ACC112 (cell line): ENCODE results near the gene IGF2BP3.
A peak's percentile ranks its signal among the peaks of the same experiment; 100 is the strongest.
"Not testable (repeated sequence)": the region's sequence is repeated elsewhere in the genome, so short reads cannot be mapped to it uniquely, and the experiment has no call there.

ENCODE experiments used
- H2AFZ ChIP-seq: fragments of 200-600 bp; sonication (generic); one replicate; pipeline ENCODE4 v1.6.0; 2017; ENCODE audit warnings: antibody characterized with exemption, low read length; ENCODE audit not compliant: unreplicated experiment
- H3K27ac ChIP-seq: fragments of 200-600 bp; sonication (generic); 2 replicates; pipeline ENCODE4 v1.5.1; 2014; ENCODE audit warnings: low read depth, mild to moderate bottlenecking, antibody characterized with exemption, low read length, moderate library complexity
- H3K27me3 ChIP-seq: fragments of 200-600 bp; sonication (generic); 2 replicates; pipeline ENCODE4 v1.6.1; 2014; ENCODE audit warnings: mild to moderate bottlenecking, antibody characterized with exemption, low read length, moderate library complexity, mixed read lengths; ENCODE audit not compliant: insufficient read depth
- H3K36me3 ChIP-seq: fragments of 200-600 bp; sonication (generic); 2 replicates; pipeline ENCODE4 v1.6.1; 2016; ENCODE audit warnings: mild to moderate bottlenecking, antibody characterized with exemption, low read length, moderate library complexity, mixed read lengths; ENCODE audit not compliant: insufficient read depth
- H3K4me1 ChIP-seq: fragments of 200-600 bp; sonication (generic); one replicate; pipeline ENCODE4 v1.6.1; 2016; ENCODE audit warnings: low read length, mixed read lengths; ENCODE audit not compliant: insufficient read depth, unreplicated experiment, control insufficient read depth
- H3K4me3 ChIP-seq: fragments of 200-600 bp; sonication (generic); 2 replicates; pipeline ENCODE4 v1.5.1; 2014; ENCODE audit warnings: mild to moderate bottlenecking, low read depth, low read length
- H3K79me2 ChIP-seq: fragments of 200-600 bp; sonication (generic); one replicate; pipeline ENCODE4 v1.6.0; 2016; ENCODE audit warnings: low read length; ENCODE audit not compliant: control insufficient read depth, unreplicated experiment, insufficient read depth

Gene IGF2BP3

GRCh38 chr7:23332910-23333612 is 137.2 kb downstream of the IGF2BP3 start:
- H3K36me3 ChIP-seq, result peaks cover 34% of the 10 kb centered on the region
- no peak overlapping the region for H2AFZ ChIP-seq
- H3K27ac ChIP-seq, result peak overlapping the region; percentile 93
- no peaks in the 10 kb centered on the region for H3K27me3 ChIP-seq
- H3K79me2 ChIP-seq, result peaks cover 7% of the 10 kb centered on the region
- H3K4me3 ChIP-seq, result peak overlapping the region; percentile 45
- peaks cover 37% of the 10 kb centered on the region for H3K4me1 ChIP-seq

GRCh38 chr7:23332193-23332592 is 138.1 kb downstream of the IGF2BP3 start:
- Histone ChIP-seq H3K79me2 (peaks cover 5% of the 10 kb centered on the region), H3K4me3 (no peak overlapping the region), H2AFZ (no peak overlapping the region), H3K4me1 (peaks cover 37% of the 10 kb centered on the region), H3K27me3 (no peaks in the 10 kb centered on the region), H3K27ac (peak overlapping the region; percentile 93), H3K36me3 (peaks cover 33% of the 10 kb centered on the region)

- peaks cover 25% of the 10 kb centered on the region for H3K36me3 ChIP-seq
- H3K27ac ChIP-seq, result no peak overlapping the region
- peaks cover 37% of the 10 kb centered on the region for H3K4me1 ChIP-seq
- peaks cover 5% of the 10 kb centered on the region for H3K79me2 ChIP-seq
- H2AFZ ChIP-seq, result no peak overlapping the region
- H3K27me3 ChIP-seq, result no peaks in the 10 kb centered on the region
- H3K4me3 ChIP-seq, result no peak overlapping the region
These were observed 139.2 kb downstream of the IGF2BP3 start for GRCh38 chr7:23331132-23331531.

GRCh38 chr7:23315366-23315765 is 154.9 kb downstream of the IGF2BP3 start:
- H3K4me3 ChIP-seq, result no peak overlapping the region
- H3K36me3 ChIP-seq, result peaks cover 48% of the 10 kb centered on the region
- no peaks in the 10 kb centered on the region for H3K79me2 ChIP-seq
- H2AFZ ChIP-seq, result no peak overlapping the region
- peaks cover 13% of the 10 kb centered on the region for H3K4me1 ChIP-seq
- no peaks in the 10 kb centered on the region for H3K27me3 ChIP-seq
- peak overlapping the region; percentile 36 for H3K27ac ChIP-seq

GRCh38 chr7:23312141-23312540 is 158.2 kb downstream of the IGF2BP3 start:
- peaks cover 53% of the 10 kb centered on the region for H3K36me3 ChIP-seq
- not testable (repeated sequence) for H3K27ac ChIP-seq, H3K4me3 ChIP-seq, H2AFZ ChIP-seq, H3K27me3 ChIP-seq
- peaks cover 15% of the 10 kb centered on the region for H3K79me2 ChIP-seq
- H3K4me1 ChIP-seq, result peaks cover 13% of the 10 kb centered on the region

- Histone ChIP-seq H3K27ac (no peak overlapping the region), H3K36me3 (peaks cover 57% of the 10 kb centered on the region), H3K79me2 (peaks cover 48% of the 10 kb centered on the region), H2AFZ (no peak overlapping the region), H3K4me3 (no peak overlapping the region), H3K27me3 (no peaks in the 10 kb centered on the region), H3K4me1 (peaks cover 4% of the 10 kb centered on the region)
These were observed 161.5 kb downstream of the IGF2BP3 start for GRCh38 chr7:23308754-23309153.

GRCh38 chr7:23306936-23307521 is 163.3 kb downstream of the IGF2BP3 start:
- Histone ChIP-seq H3K4me1 (peaks cover 11% of the 10 kb centered on the region), H3K4me3 (no peak overlapping the region), H3K27ac (no peak overlapping the region), H3K79me2 (peaks cover 63% of the 10 kb centered on the region), H3K27me3 (no peaks in the 10 kb centered on the region), H3K36me3 (peaks cover 46% of the 10 kb centered on the region), H2AFZ (no peak overlapping the region)

- peaks cover 53% of the 10 kb centered on the region for H3K79me2 ChIP-seq
- peaks cover 37% of the 10 kb centered on the region for H3K4me1 ChIP-seq
- peak overlapping the region; percentile 7; the same call in 1 of the 2 replicates for H3K27ac ChIP-seq
- H3K4me3 ChIP-seq, result peak overlapping the region; percentile 86
- H2AFZ ChIP-seq, result peak overlapping the region; percentile 52
- H3K36me3 ChIP-seq, result peaks cover 7% of the 10 kb centered on the region
- no peaks in the 10 kb centered on the region for H3K27me3 ChIP-seq
These were observed 170.5 kb downstream of the IGF2BP3 start for GRCh38 chr7:23299770-23300300.

GRCh38 chr7:23298885-23299769 is 171.2 kb downstream of the IGF2BP3 start, which contains the start of gene MALSU1:
TSS of gene MALSU1 (plus strand) at chr7:23299339. CDS start at chr7:23299353, 14 bp downstream.
- peak within 1 kb of the TSS; percentile 53 for H3K27ac ChIP-seq
- peak within 1 kb of the TSS; percentile 86 for H3K4me3 ChIP-seq
- peaks cover 46% of the 10 kb centered on the region for H3K79me2 ChIP-seq
- H2AFZ ChIP-seq, result peak within 1 kb of the TSS; percentile 92
- H3K36me3 ChIP-seq, result peaks cover 7% of the 10 kb centered on the region
- no peaks in the 10 kb centered on the region for H3K27me3 ChIP-seq
- peaks cover 38% of the 10 kb centered on the region for H3K4me1 ChIP-seq

GRCh38 chr7:23298141-23298881 is 172.0 kb downstream of the IGF2BP3 start:
- Histone ChIP-seq H3K27me3 (no peaks in the 10 kb centered on the region), H3K79me2 (peaks cover 40% of the 10 kb centered on the region), H3K36me3 (peaks cover 7% of the 10 kb centered on the region), H3K4me3 (peak overlapping the region; percentile 86), H3K27ac (peak overlapping the region; percentile 53), H2AFZ (peak overlapping the region; percentile 92), H3K4me1 (peaks cover 41% of the 10 kb centered on the region)
